Activated gamma-delta T cell (primary cell): Measurements from ENCODE around the gene SNX5.
"Not testable (repeated sequence)": the region's sequence is repeated elsewhere in the genome, so short reads cannot be mapped to it uniquely, and the experiment has no call there.

Source experiments
- DNase-seq: peaks from one replicate; lab custom pipeline; 2025; lab: John Stamatoyannopoulos, UW

Gene SNX5

DNA sequence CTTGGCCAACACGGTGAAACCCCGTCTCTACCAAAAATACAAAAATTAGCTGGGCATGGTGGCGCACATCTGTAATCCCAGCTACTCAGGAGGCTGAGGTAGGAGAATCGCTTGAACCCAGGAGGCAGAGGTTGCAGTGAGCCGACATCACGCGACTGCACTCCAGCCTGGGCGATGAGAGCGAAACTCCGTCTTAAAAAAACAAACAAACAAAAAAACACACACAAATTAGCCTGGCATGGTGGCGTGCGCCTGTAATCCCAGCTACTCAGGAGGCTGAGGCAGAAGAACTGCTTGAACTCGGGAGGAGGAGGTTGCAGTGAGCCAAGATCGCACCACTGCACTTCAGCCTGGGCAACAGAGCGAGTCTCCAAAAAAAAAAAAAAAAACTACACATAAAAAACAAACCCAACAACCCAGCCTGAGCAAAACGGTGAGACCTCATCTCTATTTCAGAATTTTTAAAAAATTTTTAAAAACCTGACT is 8.2 kb downstream of the SNX5 start:
- DNase-seq: not testable (repeated sequence)

DNA sequence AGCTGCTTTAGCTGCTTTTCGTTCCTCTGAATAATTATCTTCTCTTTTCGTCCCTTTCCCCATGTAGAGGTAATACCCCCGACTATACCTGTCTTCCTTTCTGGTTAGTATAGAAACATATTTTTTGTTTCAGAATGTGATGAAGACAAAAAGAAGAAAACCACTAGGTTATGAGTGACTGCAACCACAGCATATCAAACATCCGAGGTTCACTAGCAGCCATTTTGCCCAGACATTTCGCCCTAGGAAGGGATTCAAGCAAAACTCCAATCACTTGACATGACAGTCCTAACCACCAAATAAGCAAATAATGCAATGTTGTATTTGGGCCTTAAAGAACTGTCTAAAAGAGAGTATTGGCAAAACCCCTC is 9.4 kb downstream of the SNX5 start:
- no peak for DNase-seq

- DNase-seq: no peak
Observed at GRCh38 chr20:17958373-17959256, 10.0 kb downstream of the SNX5 start.

GRCh38 chr20:17957505-17958363 is 10.9 kb downstream of the SNX5 start:
- DNase-seq: no peak

DNA sequence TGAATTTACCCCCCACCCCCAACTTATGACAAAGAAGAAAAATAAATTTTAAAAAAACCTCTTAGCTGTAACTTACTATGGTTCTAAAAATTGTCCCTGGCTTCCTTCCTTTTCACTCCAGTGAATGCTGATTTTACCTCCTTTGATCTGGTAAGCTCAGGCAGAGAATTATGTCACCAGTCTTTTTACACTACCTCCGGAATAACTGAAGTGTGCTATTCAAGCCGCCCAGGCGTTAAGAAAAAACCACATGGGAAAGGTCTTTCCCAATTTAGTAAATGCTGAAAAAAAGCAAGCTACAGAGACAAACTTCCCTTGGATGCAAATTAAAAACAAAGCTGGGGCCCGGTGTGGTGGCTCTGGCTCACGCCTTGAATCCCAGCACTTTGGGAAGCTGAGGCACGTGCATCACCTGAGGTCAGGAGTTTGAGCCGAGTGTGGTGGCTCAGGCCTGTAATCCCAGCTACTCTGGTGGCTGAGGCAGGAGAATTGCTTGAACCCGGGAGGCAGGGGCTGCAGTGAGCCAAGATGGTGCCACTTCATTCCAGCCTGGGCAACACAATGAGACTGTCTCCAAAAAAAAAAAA is 12.4 kb downstream of the SNX5 start:
- no peak for DNase-seq

GRCh38 chr20:17955302-17955701 is 13.3 kb downstream of the SNX5 start:
- no peak for DNase-seq

DNA sequence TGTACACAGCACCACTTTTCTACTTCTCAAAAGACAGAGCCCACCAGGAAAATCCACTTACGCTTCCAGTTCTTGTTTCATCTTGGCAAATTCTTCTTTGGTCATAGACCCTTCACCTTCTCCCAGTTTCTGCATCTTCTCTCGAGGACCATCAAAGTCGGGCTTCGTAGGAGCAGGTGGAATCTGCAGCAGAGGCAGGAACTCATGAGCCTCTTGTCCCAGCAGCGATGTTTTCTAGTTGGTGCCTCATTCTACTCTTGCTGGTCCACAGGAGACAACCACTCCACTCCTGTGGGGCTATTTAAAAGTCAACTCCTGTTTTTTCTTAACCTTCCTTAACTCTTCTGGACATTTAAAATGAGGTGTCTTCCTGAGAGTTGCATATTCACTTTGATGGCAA is 14.7 kb downstream of the SNX5 start:
- no peak for DNase-seq

GRCh38 chr20:17952692-17953684 is 15.6 kb downstream of the SNX5 start:
- no peak for DNase-seq

- DNase-seq: no peak
Observed at GRCh38 chr20:17951323-17951722, 17.3 kb downstream of the SNX5 start.

GRCh38 chr20:17950670-17951069 is 17.9 kb downstream of the SNX5 start:
- no peak for DNase-seq

GRCh38 chr20:17949899-17950298 is 18.7 kb downstream of the SNX5 start:
- DNase-seq: no peak

DNA sequence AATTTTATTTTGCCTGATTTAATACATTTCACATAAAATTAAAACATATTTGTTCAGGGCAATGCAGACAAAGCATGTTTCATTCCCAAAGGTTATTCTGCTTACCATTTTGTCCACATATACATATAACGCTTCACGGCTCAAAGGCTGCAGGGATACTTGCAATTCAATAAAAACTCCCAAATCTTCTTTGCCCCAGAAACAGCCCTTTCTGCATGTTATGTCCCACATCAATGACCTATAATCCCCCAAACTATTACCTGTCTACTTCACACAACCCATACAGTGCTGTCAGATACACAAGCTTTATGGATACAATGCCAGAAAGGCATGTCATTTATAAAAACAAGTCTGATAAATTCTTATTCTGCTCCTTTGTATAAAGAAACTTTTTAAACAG is 20.2 kb downstream of the SNX5 start:
- DNase-seq: no peak

DNA sequence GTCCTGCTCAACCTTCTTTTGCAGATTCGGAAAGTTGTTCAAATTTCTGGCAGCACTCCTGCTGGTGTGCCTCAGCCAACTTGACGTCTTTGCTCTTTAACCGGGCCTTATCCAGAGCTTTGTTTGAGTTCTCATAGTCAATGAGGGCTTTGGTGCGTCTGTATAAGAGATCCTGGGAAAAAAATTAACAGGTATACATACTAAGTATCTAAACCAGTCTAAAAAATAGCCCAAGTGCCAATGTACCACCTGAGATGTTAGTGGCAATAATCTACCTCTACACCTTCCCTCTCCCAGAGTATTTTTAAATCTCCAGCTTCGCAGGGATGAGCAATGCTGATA is 21.1 kb downstream of the SNX5 start:
- DNase-seq: no peak

GRCh38 chr20:17946572-17947473 is 21.8 kb downstream of the SNX5 start:
- no peak for DNase-seq

GRCh38 chr20:17946040-17946439 is 22.6 kb downstream of the SNX5 start:
- no peak for DNase-seq

- DNase-seq: no peak
Observed at GRCh38 chr20:17944854-17945474, 23.6 kb downstream of the SNX5 start.

DNA sequence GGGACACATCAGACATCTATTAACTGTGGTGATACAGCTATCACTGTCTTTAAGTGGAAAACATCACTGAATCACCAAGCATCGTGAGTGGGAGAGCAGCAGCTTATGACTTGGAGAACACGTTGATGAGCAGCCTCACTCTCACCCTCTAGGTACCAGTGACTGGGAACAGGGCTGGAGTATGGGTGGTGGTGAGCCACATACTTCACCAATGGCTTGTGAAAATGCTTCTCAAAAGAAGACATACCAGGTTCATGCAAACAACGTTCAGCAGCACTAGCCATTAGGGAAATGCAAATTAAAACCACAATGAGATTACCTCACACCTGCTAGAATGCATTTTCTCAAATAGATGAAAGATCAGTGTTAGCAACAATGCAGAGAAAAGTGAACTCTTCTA is 25.3 kb downstream of the SNX5 start:
- no peak for DNase-seq

GRCh38 chr20:17941826-17942196 is 26.8 kb downstream of the SNX5 start:
- no peak for DNase-seq

DNA sequence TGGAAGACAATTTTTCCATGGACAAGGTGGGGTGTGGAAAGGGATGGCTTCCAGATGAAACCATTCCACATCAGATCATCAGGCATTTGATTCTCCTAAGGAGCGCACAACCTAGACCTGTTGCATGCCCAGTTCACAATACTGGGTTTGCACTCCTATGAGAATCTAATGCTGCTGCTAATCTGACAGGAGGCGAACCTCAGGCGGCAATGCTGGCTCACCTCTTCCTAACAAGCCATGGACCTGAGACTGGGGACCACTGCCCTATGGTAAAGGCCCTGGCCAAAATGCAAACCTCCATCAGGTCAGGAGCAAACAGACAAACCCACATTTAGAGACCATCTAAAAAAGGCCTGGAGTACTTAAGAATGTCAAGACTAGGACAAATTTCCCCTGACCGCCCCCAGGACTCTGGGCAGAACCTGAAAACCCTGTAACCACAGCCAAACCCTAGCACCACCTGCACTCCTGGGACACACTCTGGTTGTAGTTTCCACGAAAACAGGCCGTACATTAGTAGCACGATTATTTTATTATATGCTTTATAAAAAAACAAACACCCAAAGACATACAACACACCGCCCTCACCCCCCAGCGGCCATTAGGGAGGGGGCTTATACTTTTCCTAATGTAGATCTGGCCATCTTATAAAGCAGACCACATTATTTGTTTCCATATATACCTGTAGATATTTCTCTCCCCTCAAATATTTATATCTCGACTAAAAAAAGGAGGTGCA is 27.3 kb downstream of the SNX5 start:
- DNase-seq: no peak
